GM10248 (cell line): Measurements from ENCODE around the gene LHPP.

Experiments
- CTCF ChIA-PET: fragments of 300-600 bp; sonication (Branson Sonifier 250); formaldehyde crosslinking; extraction: SDS; loops from one replicate; lab custom pipeline; 2021; ENCODE audit warnings: antibody characterized with exemption; lab: Yijun Ruan, JAX
- POLR2A ChIA-PET: fragments of 350-650 bp; sonication (Branson Sonifier 250); formaldehyde crosslinking; extraction: SDS; loops from one replicate; lab custom pipeline; 2020; ENCODE audit warnings: antibody characterized with exemption; lab: Yijun Ruan, JAX
- DNase-seq: peaks from one replicate; pipeline ENCODE4 v3.0.0; 2012; ENCODE audit errors: extremely low spot score
- CTCF ChIP-seq: IDR thresholded peaks from 2 replicates; pipeline ENCODE4 v1.5.1; 2012; ENCODE audit warnings: mild to moderate bottlenecking, low read depth; ENCODE audit errors: extremely low read depth, missing control alignments, control extremely low read depth

LHPP gene

GRCh38 chr10:124512040-124512428 lies 50.4 kb downstream of the LHPP start:
- POLR2A ChIA-PET = no interaction called here
- no peak for TF ChIP-seq CTCF
- CTCF ChIA-PET = interaction anchor here (1.2 kb wide), 1 partner anchor 109 kb away, joined by 3 read pairs; no protein-coding TSS in a partner anchor
- DNase-seq = no peak

GRCh38 chr10:124512600-124512999 lies 51.0 kb downstream of the LHPP start:
- no peak for DNase-seq
- POLR2A ChIA-PET = no interaction called here
- no peak for TF ChIP-seq CTCF
- CTCF ChIA-PET = interaction anchor here (1.2 kb wide), 2 partner anchors 20 to 109 kb away, joined by 3 read pairs; no protein-coding TSS in a partner anchor

GRCh38 chr10:124515244-124515970 lies 53.8 kb downstream of the LHPP start:
- ChIA-PET CTCF (no interaction called here), POLR2A (no interaction called here)
- DNase-seq = no peak
- TF ChIP-seq CTCF = no peak

GRCh38 chr10:124516181-124516580 lies 54.6 kb downstream of the LHPP start:
- ChIA-PET POLR2A (no interaction called here), CTCF (no interaction called here)
- no peak for DNase-seq
- TF ChIP-seq CTCF = no peak

GRCh38 chr10:124516746-124517397 lies 55.2 kb downstream of the LHPP start:
- ChIA-PET POLR2A (no interaction called here), CTCF (interaction anchor here (1.0 kb wide), 1 partner anchor 15 kb away, joined by 3 read pairs; no protein-coding TSS in a partner anchor)
- no peak for TF ChIP-seq CTCF
- DNase-seq = no peak

- CTCF ChIA-PET = interaction anchor here (1.0 kb wide), 1 partner anchor 16 kb away, joined by 3 read pairs; no protein-coding TSS in a partner anchor
Observed at GRCh38 chr10:124517461-124517860, 55.8 kb downstream of the LHPP start.

More at GRCh38 chr10:124517461-124517860, 55.8 kb downstream of the LHPP start:
- no peak for TF ChIP-seq CTCF
- POLR2A ChIA-PET = no interaction called here
- no peak for DNase-seq
